Progenitor cell of endocrine pancreas (in vitro differentiated cells): ENCODE results near the gene NBEA. TPM values are rescaled to one million over a fixed set of nuclear protein-coding genes. Genes with fewer than 3 reads are reported as not detected.

ENCODE experiments used
- DNase-seq: peaks from one replicate; pipeline ENCODE4 v3.0.0; 2021; ENCODE audit warnings: low spot score; ENCODE audit not compliant: unreplicated experiment
- H3K27ac Mint-ChIP-seq: 2 replicates; pipeline ENCODE4 v1.8.0; 2021; ENCODE audit warnings: mild to moderate bottlenecking, moderate library complexity, mixed read lengths
- H3K27me3 Mint-ChIP-seq: 2 replicates; pipeline ENCODE4 v1.8.0; 2021; ENCODE audit warnings: mixed read lengths
- H3K36me3 Mint-ChIP-seq: 2 replicates; pipeline ENCODE4 v1.8.0; 2022; ENCODE audit warnings: mixed read lengths; ENCODE audit not compliant: insufficient read depth
- H3K4me1 Mint-ChIP-seq: 2 replicates; pipeline ENCODE4 v1.8.0; 2021; ENCODE audit warnings: low read depth, mixed read lengths
- H3K4me3 Mint-ChIP-seq: 2 replicates; pipeline ENCODE4 v1.8.0; 2021; ENCODE audit warnings: low read depth, mild to moderate bottlenecking, moderate library complexity, mixed read lengths
- H3K9me3 Mint-ChIP-seq: 2 replicates; pipeline ENCODE4 v1.8.0; 2021; ENCODE audit warnings: low read depth, mixed read lengths
- total RNA-seq: library from RNA; stranded (reverse); gene quantifications from 2 replicates; pipeline ENCODE4 v1.2.1, GENCODE V29; 2021
- TF ChIP-seq, protein P1 (sequence below): fragments of 200-600 bp; sonication (generic); IDR thresholded peaks from one replicate; pipeline ENCODE4 v1.5.0; 2021; ENCODE audit warnings: antibody characterized with exemption, mild to moderate bottlenecking; ENCODE audit not compliant: unreplicated experiment

The NBEA gene
- total RNA-seq, 1 donor from 2014 or later = 21.7 TPM

- TF ChIP-seq, protein P1, sequence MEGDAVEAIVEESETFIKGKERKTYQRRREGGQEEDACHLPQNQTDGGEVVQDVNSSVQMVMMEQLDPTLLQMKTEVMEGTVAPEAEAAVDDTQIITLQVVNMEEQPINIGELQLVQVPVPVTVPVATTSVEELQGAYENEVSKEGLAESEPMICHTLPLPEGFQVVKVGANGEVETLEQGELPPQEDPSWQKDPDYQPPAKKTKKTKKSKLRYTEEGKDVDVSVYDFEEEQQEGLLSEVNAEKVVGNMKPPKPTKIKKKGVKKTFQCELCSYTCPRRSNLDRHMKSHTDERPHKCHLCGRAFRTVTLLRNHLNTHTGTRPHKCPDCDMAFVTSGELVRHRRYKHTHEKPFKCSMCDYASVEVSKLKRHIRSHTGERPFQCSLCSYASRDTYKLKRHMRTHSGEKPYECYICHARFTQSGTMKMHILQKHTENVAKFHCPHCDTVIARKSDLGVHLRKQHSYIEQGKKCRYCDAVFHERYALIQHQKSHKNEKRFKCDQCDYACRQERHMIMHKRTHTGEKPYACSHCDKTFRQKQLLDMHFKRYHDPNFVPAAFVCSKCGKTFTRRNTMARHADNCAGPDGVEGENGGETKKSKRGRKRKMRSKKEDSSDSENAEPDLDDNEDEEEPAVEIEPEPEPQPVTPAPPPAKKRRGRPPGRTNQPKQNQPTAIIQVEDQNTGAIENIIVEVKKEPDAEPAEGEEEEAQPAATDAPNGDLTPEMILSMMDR = no peak
- no peak for DNase-seq
- peaks cover 15% of the 10 kb centered on the region for H3K4me1 Mint-ChIP-seq
- peaks cover 34% of the 10 kb centered on the region for H3K9me3 Mint-ChIP-seq
- H3K4me3 Mint-ChIP-seq = no peak overlapping the region
- no peaks in the 10 kb centered on the region for H3K27me3 Mint-ChIP-seq
- no peak overlapping the region for H3K27ac Mint-ChIP-seq
- H3K36me3 Mint-ChIP-seq = peaks cover 25% of the 10 kb centered on the region
These were observed 324.3 kb downstream of the NBEA start for GRCh38 chr13:35266412-35266811.

- no peak for DNase-seq
- H3K9me3 Mint-ChIP-seq = peaks cover 7% of the 10 kb centered on the region
- TF ChIP-seq, protein P1 = no peak
- peaks cover 11% of the 10 kb centered on the region for H3K4me1 Mint-ChIP-seq
- no peaks in the 10 kb centered on the region for H3K27me3 Mint-ChIP-seq
- no peak overlapping the region for H3K4me3 Mint-ChIP-seq
- no peak overlapping the region for H3K27ac Mint-ChIP-seq
- peaks cover 5% of the 10 kb centered on the region for H3K36me3 Mint-ChIP-seq
These were observed 336.8 kb downstream of the NBEA start for GRCh38 chr13:35278917-35279316.

DNA sequence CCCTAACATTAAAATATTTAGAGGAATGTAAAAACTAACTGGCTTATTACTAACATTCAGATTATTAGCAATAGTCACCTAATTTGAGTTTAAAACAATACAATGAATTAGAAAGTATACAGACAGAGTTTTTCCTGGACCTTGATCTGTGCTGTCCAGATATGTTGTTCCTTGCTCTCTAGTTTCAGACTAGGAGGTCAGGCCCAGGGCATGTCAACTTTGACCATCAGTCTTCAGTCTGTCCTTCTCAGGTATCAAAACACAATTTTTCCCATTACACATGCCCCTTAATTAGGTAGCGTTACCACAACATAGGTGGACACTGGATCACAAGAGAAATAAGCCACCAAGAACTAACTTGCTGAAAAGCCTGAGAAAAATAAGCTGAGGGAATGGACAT is 337.4 kb downstream of the NBEA start:
- peak overlapping the region; percentile 7 for H3K4me3 Mint-ChIP-seq
- no peak for DNase-seq
- H3K9me3 Mint-ChIP-seq = peaks cover 2% of the 10 kb centered on the region
- TF ChIP-seq, protein P1 = no peak
- peaks cover under 1% of the 10 kb centered on the region for H3K36me3 Mint-ChIP-seq
- no peaks in the 10 kb centered on the region for H3K27me3 Mint-ChIP-seq
- peaks cover 11% of the 10 kb centered on the region for H3K4me1 Mint-ChIP-seq
- H3K27ac Mint-ChIP-seq = no peak overlapping the region

GRCh38 chr13:35283856-35284255 is 341.8 kb downstream of the NBEA start:
- no peaks in the 10 kb centered on the region for H3K27me3 Mint-ChIP-seq
- H3K27ac Mint-ChIP-seq = no peak overlapping the region
- H3K4me1 Mint-ChIP-seq = peaks cover 14% of the 10 kb centered on the region
- DNase-seq = no peak
- no peak overlapping the region for H3K4me3 Mint-ChIP-seq
- H3K36me3 Mint-ChIP-seq = no peaks in the 10 kb centered on the region
- no peaks in the 10 kb centered on the region for H3K9me3 Mint-ChIP-seq
- TF ChIP-seq, protein P1 = no peak

DNA sequence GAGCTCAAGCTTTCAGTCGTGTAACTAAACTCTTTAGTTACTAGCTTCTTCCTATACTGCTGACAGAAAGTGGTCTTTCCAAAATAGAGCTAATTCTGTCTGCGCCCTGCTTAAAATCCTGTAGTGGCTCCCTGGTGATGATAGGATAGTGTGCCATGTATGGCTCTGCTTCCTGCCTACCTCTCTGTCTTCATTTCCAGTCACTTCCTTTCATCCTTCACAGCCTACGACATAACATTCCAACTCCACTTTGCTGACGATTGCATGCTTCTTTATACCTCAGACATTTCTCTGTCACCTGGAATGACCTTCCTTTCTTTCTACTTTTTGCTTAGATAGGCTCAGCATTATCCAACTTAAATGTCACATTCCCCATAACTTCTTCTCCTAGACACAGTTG is 343.6 kb downstream of the NBEA start:
- Mint-ChIP-seq H3K27me3 (no peaks in the 10 kb centered on the region), H3K4me1 (peaks cover 9% of the 10 kb centered on the region), H3K27ac (no peak overlapping the region), H3K36me3 (no peaks in the 10 kb centered on the region), H3K4me3 (no peak overlapping the region), H3K9me3 (no peaks in the 10 kb centered on the region)
- DNase-seq = no peak
- TF ChIP-seq, protein P1 = no peak
